Renal cortex interstitium (tissue), 11 donors: ENCODE measurements around the gene SPSB2. TPM values are rescaled to one million over a fixed set of nuclear protein-coding genes. Genes with fewer than 3 reads are reported as not detected.
"Not testable (repeated sequence)": the region's sequence is repeated elsewhere in the genome, so short reads cannot be mapped to it uniquely, and the experiment has no call there.

Experiments
- DNase-seq, 11 donors: peaks; one replicate each; pipeline ENCODE4 v3.0.0-alpha.2; 2013; ENCODE audit warnings: low read depth in 9 of 11, low spot score in 4 of 11; ENCODE audit errors: extremely low read depth in 1 of 11
- polyA plus RNA-seq, 3 donors: library from polyadenylated mRNA; unstranded; fragments of 120-200 nt; gene quantifications; one replicate each; pipeline ENCODE4 v1.2.1, GENCODE V29; 2013; ENCODE audit not compliant: insufficient read length in 3 of 3

SPSB2 gene
- polyA plus RNA-seq, 3 donors: 7.5 to 15.1 (median 9.3) TPM

- no peak for DNase-seq
Measured at GRCh38 chr12:6905414-6906040, 32.4 kb upstream of the SPSB2 start.

GRCh38 chr12:6904280-6905276 is 31.5 kb upstream of the SPSB2 start, which contains the start of gene LRRC23:
Gene LRRC23, plus strand, starts transcription at chr12:6904822. Its CDS starts 812 bp downstream, at chr12:6905634.
- DNase-seq: peak in 10 of 11 donors; percentile 93 to 98 (median 96)

GRCh38 chr12:6903722-6904121 is 30.6 kb upstream of the SPSB2 start:
- DNase-seq: peak in 1 of 11 donors; percentile 26

GRCh38 chr12:6902448-6902847 is 29.3 kb upstream of the SPSB2 start:
- no peak for DNase-seq

GRCh38 chr12:6899837-6900519 is 26.9 kb upstream of the SPSB2 start:
- peak in 1 of 11 donors; percentile 11 for DNase-seq

- DNase-seq: no peak
Measured at GRCh38 chr12:6899427-6899826, 26.3 kb upstream of the SPSB2 start.

GRCh38 chr12:6896846-6897435 is 23.8 kb upstream of the SPSB2 start:
- DNase-seq: no peak

- DNase-seq: no peak
Measured at GRCh38 chr12:6894321-6894720, 21.2 kb upstream of the SPSB2 start.

- not testable (repeated sequence) for DNase-seq
Measured at GRCh38 chr12:6892683-6893082, 19.6 kb upstream of the SPSB2 start.

- DNase-seq: no peak
Measured at GRCh38 chr12:6891646-6892001, 18.5 kb upstream of the SPSB2 start.

GRCh38 chr12:6890789-6891645 is 17.9 kb upstream of the SPSB2 start:
- peak in 9 of 11 donors; percentile 88 to 99 (median 97) for DNase-seq

GRCh38 chr12:6889775-6890573 is 16.9 kb upstream of the SPSB2 start:
- not testable (repeated sequence) for DNase-seq

- not testable (repeated sequence) for DNase-seq
Measured at GRCh38 chr12:6888794-6889193, 15.7 kb upstream of the SPSB2 start.

GRCh38 chr12:6888360-6888759 is 15.3 kb upstream of the SPSB2 start:
- DNase-seq: no peak

GRCh38 chr12:6887460-6887859 is 14.4 kb upstream of the SPSB2 start:
- no peak for DNase-seq

GRCh38 chr12:6886206-6886999 is 13.3 kb upstream of the SPSB2 start:
- DNase-seq: not testable (repeated sequence)

- no peak for DNase-seq
Measured at GRCh38 chr12:6884539-6884938, 11.4 kb upstream of the SPSB2 start.
